Measurements from ENCODE around the gene FHAD1. TPM values are rescaled to one million over a fixed set of nuclear protein-coding genes. Genes with fewer than 3 reads are reported as not detected.

FHAD1 gene
- total and polyA plus RNA-seq, 2 donors (not counting 1 experiment from before 2014, with no cell fraction given) = not detected

DNA sequence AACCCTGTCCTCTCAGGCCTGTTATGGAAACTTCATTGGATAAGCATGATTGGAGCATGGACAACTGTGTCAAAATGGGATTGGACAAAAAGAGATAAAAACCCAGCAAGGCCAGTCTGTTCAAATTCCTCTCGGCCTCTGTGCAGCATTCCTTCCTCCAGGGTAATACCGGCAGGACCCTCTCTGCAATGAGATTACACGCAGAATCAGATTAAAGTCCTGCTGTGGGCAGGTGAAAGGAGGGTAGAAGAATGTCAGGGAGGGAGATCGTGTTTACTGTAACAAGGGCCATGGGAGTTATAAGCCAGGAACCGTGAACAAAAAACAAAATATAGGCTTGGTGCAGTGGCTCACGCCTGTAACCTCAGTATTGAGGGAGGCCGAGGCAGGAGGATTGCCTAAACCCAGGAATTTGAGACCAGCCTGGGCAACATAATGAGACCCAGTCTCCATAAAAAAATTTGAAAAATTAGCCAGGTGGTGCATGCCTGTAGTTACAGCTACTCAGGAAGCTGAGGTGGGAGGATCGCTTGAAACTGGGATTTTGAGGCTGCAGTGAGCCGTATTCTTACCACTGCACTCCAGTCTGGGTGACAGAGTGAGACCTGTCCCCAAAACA is 157.0 kb downstream of the FHAD1 start:
- Mint-ChIP-seq H3K9me3 (ENCODE audit: insufficient read depth) (peaks cover 2% of the 10 kb centered on the region), H3K4me1 (peaks cover 6% of the 10 kb centered on the region), H3K4me3 (no peak overlapping the region), H3K27ac (no peak overlapping the region), H3K27me3 (peaks cover 3% of the 10 kb centered on the region)
- H3K4me3 ChIP-seq (ENCODE audit: control extremely low read depth in 1 of 5, extremely low read depth in 1 of 5, insufficient read depth in 1 of 5, low read depth in 2 of 5, low read length in 4 of 5) = no peak overlapping the region
- no peaks in the 10 kb centered on the region for H3K79me2 ChIP-seq (ENCODE audit: control insufficient read depth, insufficient read depth, low read length)
- no peaks in the 10 kb centered on the region for H3K36me3 ChIP-seq (replicated peaks in 1 of 2; ENCODE audit: control extremely low read depth in 1 of 2, control insufficient read depth in 1 of 2, extremely low read depth in 1 of 2, insufficient read depth in 2 of 2, low read length in 1 of 2)
- no peaks in the 10 kb centered on the region for H3K27me3 ChIP-seq (replicated peaks in 1 of 4; ENCODE audit: control extremely low read depth in 1 of 4, control insufficient read depth in 3 of 4, insufficient read depth in 4 of 4, low read length in 3 of 4)
- DNase-seq (no peak), ATAC-seq (ENCODE audit: low read depth) (no peak)
- H3K9me3 ChIP-seq (ENCODE audit: control extremely low read depth in 1 of 3, control insufficient read depth in 2 of 3, insufficient read depth in 1 of 3, low read length in 2 of 3) = peaks cover 3 to 11% (median 6%) of the 10 kb centered on the region in 3 donors
- TF ChIP-seq EZH2 (IDR thresholded peaks at IDR 0.05; ENCODE audit: borderline replicate concordance, insufficient read depth, low read depth, low read length, poor library complexity, severe bottlenecking) = no peak
- TF ChIP-seq, protein P1, sequence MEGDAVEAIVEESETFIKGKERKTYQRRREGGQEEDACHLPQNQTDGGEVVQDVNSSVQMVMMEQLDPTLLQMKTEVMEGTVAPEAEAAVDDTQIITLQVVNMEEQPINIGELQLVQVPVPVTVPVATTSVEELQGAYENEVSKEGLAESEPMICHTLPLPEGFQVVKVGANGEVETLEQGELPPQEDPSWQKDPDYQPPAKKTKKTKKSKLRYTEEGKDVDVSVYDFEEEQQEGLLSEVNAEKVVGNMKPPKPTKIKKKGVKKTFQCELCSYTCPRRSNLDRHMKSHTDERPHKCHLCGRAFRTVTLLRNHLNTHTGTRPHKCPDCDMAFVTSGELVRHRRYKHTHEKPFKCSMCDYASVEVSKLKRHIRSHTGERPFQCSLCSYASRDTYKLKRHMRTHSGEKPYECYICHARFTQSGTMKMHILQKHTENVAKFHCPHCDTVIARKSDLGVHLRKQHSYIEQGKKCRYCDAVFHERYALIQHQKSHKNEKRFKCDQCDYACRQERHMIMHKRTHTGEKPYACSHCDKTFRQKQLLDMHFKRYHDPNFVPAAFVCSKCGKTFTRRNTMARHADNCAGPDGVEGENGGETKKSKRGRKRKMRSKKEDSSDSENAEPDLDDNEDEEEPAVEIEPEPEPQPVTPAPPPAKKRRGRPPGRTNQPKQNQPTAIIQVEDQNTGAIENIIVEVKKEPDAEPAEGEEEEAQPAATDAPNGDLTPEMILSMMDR (IDR thresholded peaks at IDR 0.05) = no peak
- no peak overlapping the region for H3K27ac ChIP-seq (ENCODE audit: low read length in 2 of 2)
- no peak overlapping the region for H3K4me2 ChIP-seq (replicated peaks; ENCODE audit: low read depth, low read length, poor library complexity, severe bottlenecking)
- H2AFZ ChIP-seq (ENCODE audit: insufficient read depth, low read depth, low read length, poor library complexity, severe bottlenecking) = no peak overlapping the region
- no peak overlapping the region for H3K9ac ChIP-seq (ENCODE audit: low read length)
- no peaks in the 10 kb centered on the region for H4K20me1 ChIP-seq (ENCODE audit: control insufficient read depth, insufficient read depth, low read length, poor library complexity, severe bottlenecking)
- intact Hi-C loops (cut with micrococcal nuclease) = no loop called here
- H3K4me1 ChIP-seq (ENCODE audit: control insufficient read depth in 2 of 2, insufficient read depth in 2 of 2, low read length in 2 of 2) = peaks cover 2 to 3% of the 10 kb centered on the region in 2 donors
- CTCF ChIA-PET = interaction anchor here (1.5 kb wide), 1 partner anchor 81 kb away, joined by 6 read pairs; no protein-coding TSS in a partner anchor
- POLR2A ChIA-PET = no interaction called here
- over 99% methylated on average over 7 of the region's 9 CpGs for WGBS (ENCODE audit: insufficient coverage)

DNA sequence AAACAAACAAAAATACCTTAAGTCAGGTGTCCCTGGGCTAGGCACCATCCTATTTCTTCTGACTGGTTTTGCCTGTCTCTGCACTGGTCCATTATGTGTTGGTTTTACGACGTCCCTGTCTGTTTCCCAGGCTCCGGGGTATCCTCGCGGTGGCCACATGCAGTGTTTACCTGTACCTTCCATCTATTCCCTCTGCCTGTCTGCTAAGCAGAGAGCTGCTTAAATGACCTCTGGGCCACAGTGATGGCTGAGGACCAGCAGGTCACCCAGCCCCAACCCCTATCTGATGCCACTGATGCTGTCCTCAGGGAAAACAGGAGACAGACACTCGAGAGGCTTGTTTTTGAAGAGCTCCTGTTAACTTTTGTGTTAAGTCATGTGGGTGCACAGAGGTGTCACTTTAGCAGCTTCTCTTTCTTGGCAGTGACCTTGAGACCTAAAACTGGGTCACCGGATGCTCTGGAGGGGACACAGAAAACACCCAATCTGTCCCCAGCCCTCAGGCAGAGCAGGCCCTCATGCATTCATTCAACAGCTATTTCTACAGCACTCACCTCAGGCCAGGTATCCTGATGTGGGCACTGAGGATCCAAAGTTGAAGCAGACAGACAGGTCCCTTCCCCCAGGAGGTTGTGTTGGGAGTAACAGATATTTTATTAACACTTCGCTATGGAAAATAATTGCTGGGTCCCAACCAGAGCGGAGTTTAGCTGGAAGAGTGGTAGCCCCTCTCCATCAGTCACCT is 158.3 kb downstream of the FHAD1 start:
- TF ChIP-seq, protein P1 (IDR thresholded peaks at IDR 0.05) = no peak
- Histone ChIP-seq H3K9me3 (ENCODE audit: control extremely low read depth in 1 of 3, control insufficient read depth in 2 of 3, insufficient read depth in 1 of 3, low read length in 2 of 3) (peaks cover 0 to 2% (median 0%) of the 10 kb centered on the region in 3 donors), H3K27ac (ENCODE audit: low read length in 2 of 2) (no peak overlapping the region), H4K20me1 (ENCODE audit: control insufficient read depth, insufficient read depth, low read length, poor library complexity, severe bottlenecking) (peaks cover 4% of the 10 kb centered on the region), H3K4me3 (ENCODE audit: control extremely low read depth in 1 of 5, extremely low read depth in 1 of 5, insufficient read depth in 1 of 5, low read depth in 2 of 5, low read length in 4 of 5) (no peak overlapping the region), H3K79me2 (ENCODE audit: control insufficient read depth, insufficient read depth, low read length) (peaks cover 4% of the 10 kb centered on the region), H3K9ac (ENCODE audit: low read length) (no peak overlapping the region), H3K27me3 (replicated peaks in 1 of 4; ENCODE audit: control extremely low read depth in 1 of 4, control insufficient read depth in 3 of 4, insufficient read depth in 4 of 4, low read length in 3 of 4) (no peaks in the 10 kb centered on the region), H2AFZ (ENCODE audit: insufficient read depth, low read depth, low read length, poor library complexity, severe bottlenecking) (no peak overlapping the region), H3K36me3 (replicated peaks in 1 of 2; ENCODE audit: control extremely low read depth in 1 of 2, control insufficient read depth in 1 of 2, extremely low read depth in 1 of 2, insufficient read depth in 2 of 2, low read length in 1 of 2) (no peaks in the 10 kb centered on the region), H3K4me2 (replicated peaks; ENCODE audit: low read depth, low read length, poor library complexity, severe bottlenecking) (no peak overlapping the region), H3K4me1 (ENCODE audit: control insufficient read depth in 2 of 2, insufficient read depth in 2 of 2, low read length in 2 of 2) (peaks cover 4 to 6% of the 10 kb centered on the region in 2 donors)
- DNase-seq (no peak), ATAC-seq (ENCODE audit: low read depth) (no peak)
- Mint-ChIP-seq H3K27me3 (peaks cover 3% of the 10 kb centered on the region), H3K9me3 (ENCODE audit: insufficient read depth) (no peaks in the 10 kb centered on the region), H3K27ac (no peak overlapping the region), H3K4me3 (no peak overlapping the region), H3K4me1 (peaks cover 9% of the 10 kb centered on the region)
- ChIA-PET POLR2A (no interaction called here), CTCF (interaction anchor here (0.8 to 1.1 kb wide), 2 partner anchors 14 to 82 kb away, joined by 3 to 4 read pairs; no protein-coding TSS in a partner anchor)
- intact Hi-C loops (cut with micrococcal nuclease) = loop anchor here (5.0 kb wide), 1 partner anchor 117 kb away; the partner anchor contains the start of gene CASP9
- 97% methylated on average over 7 of the region's 9 CpGs for WGBS (ENCODE audit: insufficient coverage)
